Right kidney (tissue), 1 donor: ENCODE data around the gene KLF14.
"Not testable (repeated sequence)": the region's sequence is repeated elsewhere in the genome, so short reads cannot be mapped to it uniquely, and the experiment has no call there.

Source experiments
- DNase-seq: peaks from one replicate; pipeline ENCODE4 v3.0.0-alpha.2; 2016

KLF14 gene

GRCh38 chr7:130721486-130722277, 12.3 kb downstream of the KLF14 start:
- peak; percentile 50 for DNase-seq

GRCh38 chr7:130719541-130719940, 14.5 kb downstream of the KLF14 start:
- DNase-seq: no peak

GRCh38 chr7:130712416-130712815, 21.6 kb downstream of the KLF14 start:
- DNase-seq: no peak

GRCh38 chr7:130708766-130709165, 25.2 kb downstream of the KLF14 start:
- no peak for DNase-seq

- DNase-seq: no peak
Measured at GRCh38 chr7:130708001-130708400, 26.0 kb downstream of the KLF14 start.

- DNase-seq: no peak
Measured at GRCh38 chr7:130703851-130704250, 30.2 kb downstream of the KLF14 start.

- no peak for DNase-seq
Measured at GRCh38 chr7:130701650-130702049, 32.4 kb downstream of the KLF14 start.

GRCh38 chr7:130700760-130701159, 33.2 kb downstream of the KLF14 start:
- DNase-seq: no peak

- no peak for DNase-seq
Measured at GRCh38 chr7:130699686-130700085, 34.3 kb downstream of the KLF14 start.

GRCh38 chr7:130697820-130698219, 36.2 kb downstream of the KLF14 start:
- no peak for DNase-seq

GRCh38 chr7:130695840-130696239, 38.2 kb downstream of the KLF14 start:
- DNase-seq: no peak

- not testable (repeated sequence) for DNase-seq
Measured at GRCh38 chr7:130692396-130692795, 41.6 kb downstream of the KLF14 start.

- no peak for DNase-seq
Measured at GRCh38 chr7:130689683-130690082, 44.3 kb downstream of the KLF14 start.

GRCh38 chr7:130683026-130683425, 51.0 kb downstream of the KLF14 start:
- no peak for DNase-seq
